Kidney glomerular epithelial cell (primary cell): Measurements from ENCODE around the gene PPP2R5C.

Source experiments
- DNase-seq: peaks from one replicate; lab custom pipeline; 2025; lab: John Stamatoyannopoulos, UW

The PPP2R5C gene

DNA sequence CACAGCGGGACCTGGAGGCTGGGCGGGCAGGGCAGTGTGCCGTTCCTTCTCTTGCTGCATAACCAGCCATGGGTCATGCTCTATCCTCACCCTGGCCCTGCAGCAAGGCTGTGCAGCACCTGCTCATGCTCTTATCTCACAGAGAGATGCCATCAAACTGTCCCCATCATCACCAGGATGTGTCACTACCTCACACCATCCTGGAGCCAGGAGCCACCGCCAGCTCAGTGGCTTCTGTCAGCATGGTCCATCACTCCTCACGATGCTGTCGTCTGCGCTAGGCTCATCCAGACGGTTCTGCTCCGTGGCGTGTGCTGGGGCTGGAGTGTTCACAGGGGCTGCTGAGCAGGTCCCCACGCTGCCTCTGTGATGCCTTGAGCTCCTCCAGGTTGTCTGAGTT, 125.7 kb downstream of the PPP2R5C start:
- no peak for DNase-seq

DNA sequence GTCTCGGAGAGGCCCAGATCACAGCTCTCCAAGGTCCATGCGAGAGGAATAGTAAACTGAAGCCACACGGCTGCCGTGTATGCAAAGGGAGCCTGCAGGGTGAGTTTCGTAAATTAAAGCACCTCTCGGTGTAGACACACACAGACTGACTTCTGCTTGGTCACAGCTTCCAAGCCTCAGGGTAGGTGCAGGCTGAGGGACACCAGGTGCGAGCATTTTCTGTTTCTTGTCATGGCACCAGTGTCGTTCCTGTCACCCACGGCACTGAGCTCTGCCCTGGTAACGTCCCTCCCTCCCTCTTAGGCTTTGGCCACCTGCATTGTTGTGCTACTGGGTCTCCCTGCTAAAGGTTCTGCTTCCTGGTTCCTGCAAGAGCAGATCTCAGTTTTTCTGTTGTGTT, 126.7 kb downstream of the PPP2R5C start:
- DNase-seq, result no peak

DNA sequence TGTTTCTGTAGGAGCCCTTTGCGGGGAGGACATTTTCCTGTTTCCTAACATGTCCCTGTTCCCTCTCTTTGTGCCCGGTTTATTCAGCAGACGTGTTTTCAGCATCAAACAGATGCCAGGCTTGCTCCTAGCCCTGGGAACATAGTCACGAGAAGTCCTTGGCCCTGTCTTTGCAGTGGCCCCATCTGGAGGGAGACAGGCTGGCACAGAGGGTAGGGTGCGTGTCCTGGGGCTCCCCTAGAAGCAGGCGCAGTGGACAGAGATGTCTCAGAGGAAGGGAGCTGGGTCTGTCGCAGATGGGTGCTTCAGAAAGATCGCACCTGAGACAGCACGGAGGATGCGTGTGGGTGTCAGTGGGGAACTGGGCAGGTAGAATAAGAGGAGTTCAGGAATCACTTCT, 127.9 kb downstream of the PPP2R5C start:
- DNase-seq, result no peak

DNA sequence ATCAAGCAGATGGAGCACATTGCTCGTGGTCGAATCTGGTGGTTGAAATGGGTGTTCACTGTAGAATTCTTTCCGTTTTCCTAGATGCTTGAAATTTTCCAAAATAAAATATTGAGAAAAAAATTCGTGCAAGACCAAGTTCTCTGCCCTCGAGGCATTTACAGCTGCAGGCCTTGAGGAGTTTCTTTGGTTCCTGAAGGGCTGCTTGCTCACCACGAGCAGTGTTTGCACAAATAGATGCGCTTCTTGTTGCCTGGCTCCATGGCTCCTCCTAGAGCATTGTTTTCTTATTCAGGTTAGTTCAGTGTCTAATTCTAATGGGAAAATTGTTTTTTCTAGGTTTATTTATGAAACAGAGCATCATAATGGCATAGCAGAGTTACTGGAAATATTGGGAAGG, 128.4 kb downstream of the PPP2R5C start:
- DNase-seq, result no peak

DNA sequence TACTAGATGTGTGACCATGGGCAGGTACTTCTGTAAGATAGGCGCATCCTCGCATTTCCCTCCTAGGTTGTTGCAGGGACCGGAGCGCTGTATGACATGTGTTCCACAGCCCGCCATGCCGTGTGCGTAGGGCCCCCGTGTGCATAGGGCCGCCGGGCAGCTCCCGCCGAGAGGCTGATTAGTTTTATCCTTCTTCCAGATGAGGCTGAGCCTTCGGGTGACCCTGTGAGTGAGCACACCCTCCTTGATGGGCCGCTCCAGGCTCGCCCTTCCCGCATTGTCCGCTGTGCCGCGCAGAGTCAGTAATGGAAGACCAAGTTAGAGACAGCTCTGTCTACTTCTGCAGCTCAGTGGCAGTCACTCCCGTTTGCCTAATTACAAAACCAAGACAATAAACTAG, 130.0 kb downstream of the PPP2R5C start:
- no peak for DNase-seq

DNA sequence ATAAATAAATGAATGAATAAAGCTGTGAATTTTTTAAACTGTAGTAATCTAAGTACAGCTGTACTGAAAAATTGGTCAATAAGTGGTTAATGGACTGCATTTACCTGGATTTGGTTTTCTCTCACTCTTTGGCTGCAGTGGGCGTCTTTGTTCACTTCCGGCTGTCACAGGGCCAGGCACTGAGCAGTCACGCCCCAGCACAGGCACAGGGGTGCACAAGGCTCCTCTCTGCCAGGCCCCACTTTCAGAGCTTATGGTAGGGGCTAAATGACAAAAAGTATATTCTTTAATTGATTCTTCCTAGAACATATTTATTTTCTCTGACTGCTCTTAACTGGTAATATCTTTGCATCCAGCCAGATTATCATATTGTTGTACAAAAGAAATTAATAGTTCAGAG, 132.2 kb downstream of the PPP2R5C start:
- DNase-seq, result no peak

DNA sequence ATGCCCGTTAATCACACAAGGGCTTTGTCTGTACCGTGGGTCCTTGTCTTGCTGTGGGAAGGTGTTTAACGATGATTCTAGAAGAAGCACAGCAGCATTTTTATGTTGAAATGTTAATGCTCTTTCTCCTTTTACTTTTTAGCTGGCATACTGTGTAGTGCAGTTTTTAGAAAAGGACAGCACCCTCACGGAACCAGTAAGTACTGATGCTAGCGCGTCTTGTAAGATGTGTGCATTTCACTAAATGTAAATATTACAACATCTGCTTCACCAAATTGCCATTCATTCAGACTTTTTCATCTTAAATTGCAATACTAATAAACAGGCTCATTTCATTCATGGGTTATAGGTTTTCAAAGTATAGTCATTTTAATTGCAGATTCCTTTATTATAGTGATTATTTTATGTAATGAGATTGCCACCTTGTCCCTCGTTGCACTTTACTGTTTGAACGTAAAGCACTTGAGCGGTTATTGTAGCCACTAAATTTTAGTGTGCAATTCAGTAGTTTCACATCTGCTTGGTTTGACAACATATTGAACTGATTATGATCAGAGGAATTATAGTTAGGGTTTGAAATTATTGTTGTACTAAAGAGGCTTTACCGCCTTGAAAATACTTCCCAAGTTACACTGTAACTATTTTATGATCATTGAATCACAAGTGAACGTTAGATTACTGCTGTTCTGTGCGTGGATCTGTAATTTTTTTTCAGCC, 133.0 kb downstream of the PPP2R5C start:
- no peak for DNase-seq

DNA sequence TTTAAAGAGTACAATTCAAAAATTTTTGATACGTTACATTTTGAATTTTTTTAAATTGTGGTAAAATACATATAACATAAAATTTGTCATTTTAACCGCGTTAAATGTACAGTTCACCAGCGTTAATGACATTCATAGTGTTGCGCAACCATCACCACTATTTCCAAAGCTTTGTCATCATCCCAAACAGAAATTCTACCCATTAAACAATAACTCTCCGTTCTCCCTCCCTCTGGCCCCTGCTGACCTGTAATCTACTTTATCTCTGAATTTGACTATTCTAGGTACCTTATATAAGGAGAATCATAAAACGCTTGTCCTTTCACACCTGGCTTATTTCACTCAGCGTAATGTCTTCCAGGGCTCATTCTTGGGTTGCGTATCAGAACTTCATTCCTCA, 133.7 kb downstream of the PPP2R5C start:
- no peak for DNase-seq

DNA sequence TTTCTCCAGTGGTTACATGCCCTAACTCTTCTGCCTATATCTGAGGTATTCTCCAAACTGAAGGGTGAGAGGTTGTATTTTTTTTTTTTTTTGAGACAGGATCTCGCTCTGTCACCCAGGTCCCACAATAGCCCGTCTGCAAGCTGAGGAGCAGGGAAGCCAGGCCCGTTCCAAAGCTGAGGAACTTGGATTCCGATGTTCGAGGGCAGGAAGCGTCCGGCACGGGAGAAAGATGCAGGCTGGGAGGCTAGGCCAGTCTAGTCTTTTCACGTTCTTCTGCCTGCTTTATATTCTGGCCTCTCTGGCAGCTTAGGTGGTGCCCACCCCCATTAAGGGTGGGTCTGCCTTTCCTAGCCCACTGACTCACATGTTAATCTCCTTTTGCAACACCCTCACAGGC, 135.8 kb downstream of the PPP2R5C start:
- no peak for DNase-seq

DNA sequence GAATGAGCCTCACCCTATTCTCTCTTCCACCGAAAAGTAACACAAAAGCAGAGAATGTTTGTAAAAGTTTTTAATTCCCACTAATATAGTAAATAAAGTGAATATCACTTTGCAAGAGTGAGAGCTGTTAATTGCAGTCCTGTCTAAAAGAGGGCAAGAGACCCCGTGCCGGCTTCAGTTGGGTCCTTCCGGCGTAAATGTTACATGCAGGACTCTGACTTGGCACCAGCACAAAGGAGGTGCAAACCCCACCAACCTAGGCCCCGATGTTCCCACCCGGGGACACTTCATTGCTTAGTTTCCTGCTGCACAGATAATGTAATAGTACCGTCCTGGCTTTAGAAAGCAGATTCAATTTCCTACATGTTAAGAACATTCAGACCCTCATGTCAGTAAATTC, 136.9 kb downstream of the PPP2R5C start:
- no peak for DNase-seq

DNA sequence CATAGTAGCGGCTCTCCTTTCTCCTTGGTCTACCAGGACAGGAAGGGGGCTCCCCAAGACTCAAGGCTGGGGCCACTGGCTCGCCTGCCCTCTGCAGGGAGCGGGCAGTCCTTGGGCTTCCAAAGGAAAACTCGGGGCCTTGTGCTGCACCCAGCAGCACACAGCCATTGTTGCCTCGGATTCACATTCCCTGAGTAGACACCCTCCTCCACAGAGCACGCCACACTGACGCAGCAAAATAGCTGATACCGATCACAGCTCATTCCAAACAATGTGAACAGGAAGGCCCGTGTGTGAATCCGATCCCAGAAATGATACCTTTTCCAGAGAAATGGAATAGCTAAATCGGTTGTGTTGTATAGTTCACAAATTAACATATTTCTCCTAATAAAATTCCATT, 137.8 kb downstream of the PPP2R5C start:
- DNase-seq, result no peak

DNA sequence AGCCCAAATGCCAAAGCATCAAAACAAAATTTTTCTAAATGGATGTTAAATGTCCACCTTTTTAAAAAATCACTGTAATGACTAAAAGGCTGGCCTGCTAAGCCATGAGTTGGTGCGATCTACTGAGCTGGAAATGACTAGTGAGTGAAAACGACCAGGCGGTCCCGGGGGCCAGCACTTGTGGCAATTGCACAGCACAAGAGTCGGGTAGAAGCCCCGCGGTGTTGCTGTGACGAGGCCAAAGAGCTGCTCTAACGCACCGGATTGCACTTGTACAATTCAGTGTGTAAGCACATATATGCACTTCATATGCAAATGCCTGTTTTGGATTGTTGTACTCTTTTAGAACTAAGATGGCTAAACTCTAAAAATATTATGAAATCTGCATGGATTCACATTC, 138.7 kb downstream of the PPP2R5C start:
- DNase-seq, result no peak

DNA sequence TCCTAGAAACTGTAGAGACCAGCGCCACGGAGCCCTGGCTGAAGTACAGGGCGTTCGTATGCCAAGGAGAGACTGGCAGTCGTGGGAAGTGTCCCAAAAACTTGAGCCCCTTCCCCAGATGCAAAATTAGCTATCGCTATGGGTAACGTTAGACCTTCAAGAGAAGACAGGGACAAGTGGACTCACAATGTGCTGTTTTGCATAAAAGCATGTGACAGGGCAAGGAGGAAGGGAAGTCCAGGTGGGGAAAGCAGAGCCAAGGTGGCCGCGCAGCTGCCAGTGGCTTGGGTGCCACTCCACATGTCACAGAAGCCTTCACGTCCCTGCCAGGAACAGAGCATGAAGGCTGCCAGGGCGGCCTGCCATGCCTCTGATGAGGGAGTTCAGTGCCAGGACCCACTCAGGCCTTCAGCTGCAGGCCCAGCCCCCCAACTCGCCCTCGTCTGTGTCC, 141.6 kb downstream of the PPP2R5C start:
- DNase-seq, result no peak

DNA sequence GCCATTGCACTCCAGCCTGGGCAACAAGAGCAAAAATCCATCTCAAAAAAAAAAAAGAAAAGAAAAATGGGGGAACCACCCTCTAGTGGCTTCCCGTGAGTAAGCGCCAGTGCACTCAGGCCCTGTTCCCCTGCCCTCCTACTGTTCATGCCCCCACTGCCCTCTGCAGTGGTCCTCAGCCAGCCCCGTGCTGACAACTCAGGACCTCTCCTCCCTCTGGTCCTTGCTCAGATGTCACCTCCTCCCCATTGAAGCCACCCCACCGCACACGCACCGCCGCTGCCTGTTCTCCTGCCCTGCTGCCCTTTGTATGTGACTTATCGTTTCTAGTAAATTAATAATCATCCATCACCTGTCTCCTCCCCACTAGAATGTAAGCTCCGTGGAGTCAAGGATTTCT, 144.1 kb downstream of the PPP2R5C start:
- no peak for DNase-seq

DNA sequence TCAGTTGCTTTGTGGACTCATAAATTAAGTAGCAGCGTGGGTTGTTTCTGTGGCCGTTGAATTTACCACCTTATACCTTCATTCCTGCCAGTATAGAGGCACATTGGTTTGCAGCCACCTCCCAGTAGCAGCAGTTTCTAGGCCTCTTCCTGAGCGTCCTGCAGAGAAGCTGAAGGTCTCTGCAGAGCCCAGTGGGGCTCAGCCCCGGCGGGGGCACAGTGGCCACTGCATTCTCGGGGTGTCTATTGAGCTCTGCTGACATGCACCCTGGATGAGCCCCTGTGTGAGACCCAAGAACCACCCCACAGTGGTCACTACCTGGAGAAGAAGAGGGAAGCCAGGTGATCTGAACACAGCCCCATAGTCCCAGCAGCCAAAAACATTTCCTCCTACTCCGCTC, 145.1 kb downstream of the PPP2R5C start:
- DNase-seq, result no peak

DNA sequence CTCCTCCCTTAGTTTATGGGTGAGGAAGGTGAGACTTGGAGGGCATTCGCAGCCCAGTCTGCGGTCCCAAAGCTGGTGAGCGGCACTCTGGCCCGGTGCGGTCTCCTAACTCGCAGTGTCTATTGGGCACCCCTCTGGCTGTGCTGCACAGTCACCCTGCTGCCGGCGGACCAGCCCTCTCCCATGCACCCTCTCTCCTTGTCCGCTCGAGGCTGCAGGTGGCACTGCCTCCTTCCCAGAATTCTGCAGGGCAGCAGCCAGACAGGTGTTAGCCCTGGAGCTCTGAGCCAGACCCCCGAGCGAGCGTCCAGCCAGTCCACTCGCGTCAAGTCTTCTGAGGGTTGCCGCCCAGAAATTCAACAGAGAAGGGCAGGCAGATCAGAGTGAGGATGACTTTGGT, 146.1 kb downstream of the PPP2R5C start:
- DNase-seq, result no peak

DNA sequence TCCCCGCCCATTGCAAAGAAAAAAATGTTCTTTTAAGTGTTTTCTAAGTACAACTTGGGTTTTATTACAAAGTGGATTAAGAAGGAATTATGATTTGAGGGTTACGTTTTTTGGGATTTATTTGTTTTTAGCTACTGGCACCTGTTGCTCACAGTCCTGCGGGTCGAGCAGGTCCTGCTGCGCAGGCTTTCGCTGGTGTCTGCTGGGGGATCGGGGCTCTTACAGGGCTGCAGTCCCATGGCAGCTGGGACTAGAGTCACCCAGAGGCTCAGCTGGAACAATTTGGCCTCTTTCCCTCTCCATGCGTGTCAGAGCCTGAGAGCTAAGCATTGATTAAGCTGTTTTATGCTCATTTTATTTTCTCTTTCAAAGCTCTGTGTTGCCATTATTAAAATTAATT, 147.3 kb downstream of the PPP2R5C start:
- no peak for DNase-seq

DNA sequence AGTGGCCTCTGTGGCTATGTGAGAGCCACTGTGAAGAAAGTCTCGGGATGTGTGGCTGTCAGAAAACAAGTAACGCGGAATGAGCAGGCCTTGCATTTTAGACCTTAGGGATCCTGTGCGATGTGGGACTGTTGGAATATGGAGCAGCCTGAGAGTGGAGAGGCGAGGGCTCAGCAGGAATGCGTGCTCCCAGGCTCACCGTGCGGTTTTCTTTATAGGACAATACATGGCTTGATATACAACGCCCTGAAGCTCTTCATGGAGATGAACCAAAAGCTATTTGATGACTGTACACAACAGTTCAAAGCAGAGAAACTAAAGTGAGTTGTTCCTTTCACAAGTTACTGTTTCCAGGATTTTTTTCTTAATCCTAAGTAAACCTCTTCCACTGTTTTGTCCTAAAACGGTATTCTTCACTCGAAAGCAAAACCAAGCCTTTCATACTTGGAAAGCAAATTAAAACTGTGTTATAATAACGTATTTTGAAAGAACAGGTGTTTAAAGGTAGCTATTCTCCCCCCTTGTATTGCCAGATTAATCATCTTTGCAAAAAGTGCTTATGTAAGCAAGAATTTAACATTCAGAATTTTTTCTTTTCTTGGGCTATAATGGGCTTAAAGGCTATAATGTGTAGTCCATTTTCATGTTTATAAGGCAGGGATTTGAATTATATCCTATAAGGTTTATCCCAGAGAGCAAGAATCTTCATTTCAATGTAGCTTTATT, 148.0 kb downstream of the PPP2R5C start:
- no peak for DNase-seq

DNA sequence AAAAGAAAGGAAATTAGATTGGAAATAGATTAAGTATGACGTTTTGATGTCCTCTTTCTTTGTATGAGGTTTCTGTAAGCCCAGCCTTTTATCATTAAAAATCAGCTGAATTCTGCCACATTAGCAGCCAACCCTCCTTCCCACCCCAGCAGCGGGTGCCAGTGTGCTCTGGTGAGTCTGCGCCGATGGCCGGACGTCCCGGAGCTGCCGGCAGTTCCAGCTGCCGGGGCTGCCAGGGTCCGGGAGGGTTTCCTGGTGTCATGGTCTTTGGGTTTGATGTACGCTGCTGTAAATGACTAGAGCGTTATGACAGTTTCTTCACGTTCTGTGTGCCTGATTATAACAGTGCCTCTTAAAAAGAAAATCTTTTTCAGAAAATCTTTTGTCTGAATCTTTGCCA, 151.3 kb downstream of the PPP2R5C start:
- DNase-seq, result no peak

DNA sequence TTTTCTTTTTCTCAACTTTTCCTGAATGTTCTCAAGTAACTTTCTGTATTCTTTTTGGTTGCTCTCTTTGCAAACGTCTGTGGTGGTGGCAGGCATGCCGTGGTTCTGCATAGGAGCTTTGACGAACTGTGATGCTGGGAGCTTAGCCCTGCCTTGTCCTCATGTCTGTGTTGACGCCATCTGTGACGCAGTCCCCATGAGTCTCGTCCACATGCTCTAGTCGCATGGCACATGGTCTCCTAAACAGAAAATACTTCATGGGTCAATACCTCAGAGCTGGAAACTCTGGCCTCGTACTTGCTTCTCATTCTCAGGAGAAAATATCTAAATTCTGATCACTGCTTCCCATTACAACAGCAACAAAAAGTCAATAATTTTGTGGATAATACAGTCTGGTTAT, 152.6 kb downstream of the PPP2R5C start:
- DNase-seq, result no peak

DNA sequence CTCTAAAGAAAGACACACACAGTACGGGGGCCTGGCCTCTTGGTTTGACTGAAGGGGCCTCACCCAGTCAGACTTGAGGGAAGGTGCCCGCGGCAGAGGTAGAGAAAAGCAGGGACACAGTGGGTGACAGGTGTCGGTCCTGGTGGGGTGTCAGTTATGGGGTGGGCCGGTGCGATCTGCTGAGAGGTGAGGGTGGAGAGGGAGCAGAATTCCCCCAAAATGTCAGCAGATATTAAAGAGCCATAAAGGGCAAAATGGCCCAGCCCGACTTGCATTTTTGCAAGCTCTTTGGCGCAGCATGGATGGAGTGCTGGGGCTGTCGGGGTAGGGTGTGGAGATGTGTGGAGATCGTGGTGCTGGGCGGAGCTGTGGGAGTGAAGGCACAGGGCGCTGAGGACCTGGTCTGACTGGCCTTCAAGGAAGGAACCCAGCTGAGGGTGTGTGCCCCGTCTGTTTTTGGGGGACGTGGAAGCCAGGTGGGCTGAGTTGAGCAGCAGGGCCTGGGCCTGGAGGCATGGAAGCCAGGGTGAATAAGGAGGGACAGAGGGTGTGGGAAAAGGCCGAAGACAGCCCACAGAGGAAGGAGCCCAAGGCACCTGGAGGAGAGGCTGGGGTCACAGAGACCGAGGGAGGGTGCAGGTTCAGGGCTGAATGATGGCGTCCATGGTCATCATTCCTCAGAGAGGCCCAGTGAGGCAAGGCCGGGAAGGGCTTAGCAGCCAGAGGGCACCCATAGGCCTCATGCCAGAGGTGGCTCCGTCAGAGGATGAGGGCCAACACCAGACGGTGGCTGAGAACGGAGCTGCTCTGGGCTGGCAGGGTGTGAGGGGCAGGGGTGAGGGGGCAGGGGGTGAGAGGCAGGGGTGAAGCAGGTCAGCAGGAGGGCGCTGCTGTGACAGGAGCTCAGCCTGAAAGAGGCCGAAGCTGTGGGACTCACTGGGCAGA, 154.6 kb downstream of the PPP2R5C start:
- no peak for DNase-seq

DNA sequence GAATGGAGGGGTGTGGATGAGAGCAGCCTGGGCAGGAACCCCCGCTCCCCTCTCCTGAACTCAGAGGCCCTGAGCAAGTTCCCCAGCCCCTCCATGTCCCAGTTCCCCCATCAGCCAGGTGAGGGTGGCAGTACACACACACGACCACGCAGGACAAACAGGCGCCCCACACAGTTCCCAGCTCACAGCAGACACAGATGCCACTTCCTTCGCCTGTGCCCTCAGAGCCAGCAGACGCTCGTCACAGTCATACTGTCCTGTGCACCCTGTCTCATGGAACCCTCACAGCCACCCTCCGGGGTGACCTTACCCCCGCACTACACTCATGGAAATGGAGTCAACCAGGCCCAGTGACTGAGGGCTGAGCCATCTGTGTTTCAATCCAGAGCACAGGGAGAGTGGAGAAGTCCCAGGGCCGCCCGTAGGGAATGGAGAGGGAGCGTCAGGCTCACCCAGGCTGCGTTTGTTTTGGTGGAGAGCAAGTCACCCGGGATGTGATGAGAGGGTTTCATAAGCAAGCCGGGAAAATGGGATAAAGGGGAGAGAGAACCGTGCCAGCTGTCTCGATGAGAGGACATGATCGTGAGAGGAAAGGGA, 155.4 kb downstream of the PPP2R5C start:
- no peak for DNase-seq
